GM15510 (cell line): ENCODE results near the gene SYT13.

Source experiments
- POLR2A ChIP-seq: IDR thresholded peaks from 3 replicates; pipeline ENCODE4 v1.6.1; 2011; ENCODE audit warnings: borderline replicate concordance; ENCODE audit not compliant: insufficient read length; ENCODE audit errors: extremely low read depth

Gene SYT13

DNA sequence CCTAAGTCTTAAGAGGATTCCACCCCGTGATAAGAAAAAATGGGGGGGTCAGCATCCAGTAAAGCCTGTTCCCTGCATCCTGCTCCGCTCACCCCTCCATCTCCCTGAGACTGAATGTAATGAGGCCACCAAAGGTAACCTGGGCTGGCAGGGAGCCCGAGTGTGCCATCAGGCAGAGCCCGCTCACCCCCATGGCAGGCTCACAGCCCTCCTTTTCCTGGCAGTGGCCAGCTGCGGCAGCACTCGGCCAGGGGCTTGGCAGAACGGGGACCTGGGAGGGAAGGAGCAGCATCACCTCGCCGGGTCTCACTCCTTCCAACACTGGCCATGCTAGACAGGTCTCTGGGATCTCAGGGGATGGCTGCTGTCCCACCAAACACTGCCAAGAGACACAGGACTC lies 75.3 kb downstream of the SYT13 start:
- TF ChIP-seq POLR2A = no peak

GRCh38 chr11:45209891-45210699 lies 76.0 kb downstream of the SYT13 start:
- TF ChIP-seq POLR2A = no peak

- no peak for TF ChIP-seq POLR2A
Measured at GRCh38 chr11:45209000-45209879, 76.9 kb downstream of the SYT13 start.

DNA sequence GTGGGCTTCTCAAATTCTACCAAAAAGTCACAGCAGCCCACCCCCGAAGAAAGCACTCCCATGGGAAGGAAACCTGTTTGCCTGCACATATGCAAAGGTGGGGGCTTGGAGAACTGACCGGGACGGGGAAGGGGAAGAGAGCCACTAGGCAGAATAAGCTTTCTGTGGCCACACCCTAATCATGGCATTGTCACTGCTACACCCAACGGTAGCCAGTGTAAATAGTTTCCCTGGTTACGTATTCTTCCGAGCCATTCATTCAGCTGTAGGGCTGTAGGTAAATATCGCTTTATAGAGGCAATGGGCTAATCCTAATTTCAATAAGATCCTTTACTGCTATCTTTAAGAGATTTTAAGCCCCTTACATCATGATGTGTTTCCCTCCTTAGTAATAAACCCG lies 78.0 kb downstream of the SYT13 start:
- TF ChIP-seq POLR2A = no peak

DNA sequence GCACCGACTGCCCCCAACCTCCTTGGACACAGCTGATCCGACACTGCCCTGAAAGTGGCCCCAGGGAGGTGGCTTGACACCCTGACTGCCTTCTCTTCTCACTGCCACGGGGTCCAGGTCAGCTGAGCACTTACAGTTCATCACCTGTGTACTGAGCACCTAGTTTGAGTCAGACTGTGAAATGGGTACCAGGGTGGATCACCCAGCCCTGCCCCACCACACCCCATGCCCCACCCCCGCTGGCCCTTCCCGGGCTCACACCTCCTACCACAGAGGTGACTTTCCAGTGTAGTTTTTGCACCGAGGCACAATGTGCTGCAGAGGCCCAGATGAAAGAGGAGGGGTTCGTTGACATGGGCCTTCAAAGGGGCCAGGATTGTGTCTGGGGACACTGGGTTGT lies 80.2 kb downstream of the SYT13 start:
- TF ChIP-seq POLR2A = no peak

DNA sequence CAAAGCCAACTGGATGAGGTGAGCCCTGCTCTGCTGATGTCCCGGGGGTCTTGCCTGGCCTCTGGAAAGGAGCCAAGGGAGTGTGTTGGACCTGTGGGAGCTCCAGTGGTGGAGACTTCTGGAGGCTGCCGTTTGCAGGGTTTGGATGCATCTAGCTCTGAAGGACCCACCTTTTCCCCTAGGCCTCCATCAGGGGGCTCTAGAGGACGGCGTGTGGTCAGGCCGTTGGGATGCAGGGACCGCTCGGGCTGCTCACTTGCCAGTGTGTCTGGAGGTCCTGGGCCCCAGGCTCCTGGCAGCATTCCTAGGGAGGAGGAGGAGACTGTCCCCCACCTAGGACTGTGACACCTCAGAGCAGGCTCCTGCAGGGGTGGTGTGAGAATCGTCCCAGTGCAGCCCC lies 81.4 kb downstream of the SYT13 start:
- no peak for TF ChIP-seq POLR2A

- no peak for TF ChIP-seq POLR2A
Measured at GRCh38 chr11:45193695-45194094, 92.4 kb downstream of the SYT13 start.
